ENCODE results near the gene CD82.

- TF ChIP-seq TCF4 (CRISPR knock-in tag; IDR thresholded peaks at IDR 0.05; ENCODE audit: borderline replicate concordance) (no peak), ZNF70 (CRISPR knock-in tag; IDR thresholded peaks at IDR 0.05) (no peak), OSR1 (CRISPR knock-in tag; IDR thresholded peaks at IDR 0.05) (no peak), CREB5 (CRISPR knock-in tag; IDR thresholded peaks at IDR 0.05; ENCODE audit: low read depth) (no peak), BACH2 (CRISPR knock-in tag; IDR thresholded peaks at IDR 0.05; ENCODE audit: borderline replicate concordance) (no peak), TSHZ2 (CRISPR knock-in tag; IDR thresholded peaks at IDR 0.05) (no peak), GLIS3 (CRISPR knock-in tag; IDR thresholded peaks at IDR 0.05) (no peak), ZNF565 (CRISPR knock-in tag; conservative IDR thresholded peaks at IDR 0.05; ENCODE audit: low read depth) (no peak), RARB (CRISPR knock-in tag; IDR thresholded peaks at IDR 0.05) (no peak), ZFP3 (CRISPR knock-in tag; IDR thresholded peaks at IDR 0.05) (no peak), SNAI2 (CRISPR knock-in tag; IDR thresholded peaks at IDR 0.05) (no peak)
- TF ChIP-seq, protein P1, sequence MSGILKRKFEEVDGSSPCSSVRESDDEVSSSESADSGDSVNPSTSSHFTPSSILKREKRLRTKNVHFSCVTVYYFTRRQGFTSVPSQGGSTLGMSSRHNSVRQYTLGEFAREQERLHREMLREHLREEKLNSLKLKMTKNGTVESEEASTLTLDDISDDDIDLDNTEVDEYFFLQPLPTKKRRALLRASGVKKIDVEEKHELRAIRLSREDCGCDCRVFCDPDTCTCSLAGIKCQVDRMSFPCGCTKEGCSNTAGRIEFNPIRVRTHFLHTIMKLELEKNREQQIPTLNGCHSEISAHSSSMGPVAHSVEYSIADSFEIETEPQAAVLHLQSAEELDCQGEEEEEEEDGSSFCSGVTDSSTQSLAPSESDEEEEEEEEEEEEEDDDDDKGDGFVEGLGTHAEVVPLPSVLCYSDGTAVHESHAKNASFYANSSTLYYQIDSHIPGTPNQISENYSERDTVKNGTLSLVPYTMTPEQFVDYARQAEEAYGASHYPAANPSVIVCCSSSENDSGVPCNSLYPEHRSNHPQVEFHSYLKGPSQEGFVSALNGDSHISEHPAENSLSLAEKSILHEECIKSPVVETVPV (CRISPR knock-in tag; IDR thresholded peaks at IDR 0.05): no peak
Observed at GRCh38 chr11:44570411-44571155, 5.1 kb downstream of the CD82 start.

Measured in SK-N-SH treated with all-trans-retinoic acid at 6 μM for 48 hours (cell line).